ENCODE measurements around the gene PSME3IP1.

PSME3IP1 gene

DNA sequence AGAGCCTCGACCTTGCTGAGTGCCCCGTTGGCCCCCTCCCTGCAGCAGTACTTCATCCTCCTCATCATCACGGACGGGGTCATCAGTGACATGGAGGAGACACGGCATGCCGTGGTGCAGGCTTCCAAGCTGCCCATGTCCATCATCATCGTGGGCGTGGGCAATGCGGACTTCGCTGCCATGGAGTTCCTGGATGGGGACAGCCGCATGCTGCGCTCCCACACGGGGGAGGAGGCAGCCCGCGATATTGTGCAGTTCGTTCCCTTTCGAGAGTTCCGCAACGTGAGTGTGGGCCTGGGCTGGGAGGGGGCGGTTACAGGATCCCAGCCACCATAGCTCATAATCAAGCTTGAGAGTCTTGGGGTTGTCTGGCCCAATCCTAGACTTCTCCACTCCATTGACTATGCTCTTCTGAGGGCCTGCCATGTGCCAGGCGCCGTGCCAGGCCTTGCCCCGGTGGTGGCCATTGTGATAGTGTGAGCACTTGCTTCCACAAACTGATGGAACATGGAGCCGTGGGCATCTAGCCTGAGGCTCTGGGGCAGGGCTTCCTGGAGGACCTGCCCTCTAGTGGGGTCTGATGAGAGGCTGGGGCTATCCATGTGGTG, 39.7 kb downstream of the PSME3IP1 start:
- DNase-seq (ENCODE audit: low read depth): no peak
- TF ChIP-seq, protein P1, sequence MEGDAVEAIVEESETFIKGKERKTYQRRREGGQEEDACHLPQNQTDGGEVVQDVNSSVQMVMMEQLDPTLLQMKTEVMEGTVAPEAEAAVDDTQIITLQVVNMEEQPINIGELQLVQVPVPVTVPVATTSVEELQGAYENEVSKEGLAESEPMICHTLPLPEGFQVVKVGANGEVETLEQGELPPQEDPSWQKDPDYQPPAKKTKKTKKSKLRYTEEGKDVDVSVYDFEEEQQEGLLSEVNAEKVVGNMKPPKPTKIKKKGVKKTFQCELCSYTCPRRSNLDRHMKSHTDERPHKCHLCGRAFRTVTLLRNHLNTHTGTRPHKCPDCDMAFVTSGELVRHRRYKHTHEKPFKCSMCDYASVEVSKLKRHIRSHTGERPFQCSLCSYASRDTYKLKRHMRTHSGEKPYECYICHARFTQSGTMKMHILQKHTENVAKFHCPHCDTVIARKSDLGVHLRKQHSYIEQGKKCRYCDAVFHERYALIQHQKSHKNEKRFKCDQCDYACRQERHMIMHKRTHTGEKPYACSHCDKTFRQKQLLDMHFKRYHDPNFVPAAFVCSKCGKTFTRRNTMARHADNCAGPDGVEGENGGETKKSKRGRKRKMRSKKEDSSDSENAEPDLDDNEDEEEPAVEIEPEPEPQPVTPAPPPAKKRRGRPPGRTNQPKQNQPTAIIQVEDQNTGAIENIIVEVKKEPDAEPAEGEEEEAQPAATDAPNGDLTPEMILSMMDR (conservative IDR thresholded peaks at IDR 0.05; ENCODE audit: low read depth, low read length): no peak
- no peak overlapping the region for H3K4me3 ChIP-seq (ENCODE audit: low read depth, low read length)

DNA sequence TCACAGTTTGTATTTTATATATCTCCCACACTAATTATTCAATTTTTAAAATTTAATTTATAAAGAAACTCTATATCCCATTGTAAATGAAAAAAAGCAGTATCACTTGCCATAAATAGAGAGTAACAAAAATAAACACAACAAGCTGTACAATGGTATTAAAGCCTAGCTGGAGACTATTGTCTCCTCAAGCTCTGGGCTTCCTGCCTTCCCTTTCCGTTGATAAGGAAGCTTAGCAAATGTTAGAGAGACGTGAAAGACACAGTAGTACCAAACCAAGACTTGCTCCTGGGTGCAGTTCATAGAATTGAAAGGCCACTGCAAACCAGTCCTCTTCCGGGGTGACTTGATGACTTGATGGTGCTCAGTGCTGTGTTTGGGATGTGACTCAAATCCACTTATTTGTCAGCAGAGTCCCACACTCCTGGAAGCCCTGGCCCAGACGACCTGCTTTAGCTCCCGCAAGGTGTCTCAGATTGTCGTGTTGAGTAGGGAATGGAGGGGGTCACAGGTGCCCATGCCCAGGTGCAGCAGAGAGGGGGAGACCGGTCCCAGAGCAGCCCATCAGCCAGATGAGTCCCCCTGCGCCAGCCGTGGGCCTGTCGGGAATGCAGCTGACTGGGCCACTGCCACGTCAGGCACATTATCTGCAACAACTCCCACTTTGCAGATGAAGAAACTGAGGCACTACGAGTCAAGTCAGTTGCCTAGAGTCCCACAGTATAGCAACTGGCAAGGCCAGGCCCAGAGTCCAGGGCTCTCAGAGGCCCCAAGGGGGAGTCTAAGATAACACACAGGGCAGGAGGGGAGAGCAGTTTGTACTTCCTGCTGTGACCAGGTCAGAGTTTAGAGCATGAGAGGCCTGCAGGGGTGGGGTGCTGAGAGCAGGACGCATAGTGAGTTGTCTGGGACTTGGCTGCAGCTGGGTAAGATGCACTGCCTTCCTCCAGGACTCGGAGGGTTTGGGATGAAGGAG, 40.5 kb downstream of the PSME3IP1 start:
- TF ChIP-seq, protein P1 (conservative IDR thresholded peaks at IDR 0.05; ENCODE audit: low read depth, low read length): no peak
- no peak overlapping the region for H3K4me3 ChIP-seq (ENCODE audit: low read depth, low read length)
- DNase-seq (ENCODE audit: low read depth): no peak

DNA sequence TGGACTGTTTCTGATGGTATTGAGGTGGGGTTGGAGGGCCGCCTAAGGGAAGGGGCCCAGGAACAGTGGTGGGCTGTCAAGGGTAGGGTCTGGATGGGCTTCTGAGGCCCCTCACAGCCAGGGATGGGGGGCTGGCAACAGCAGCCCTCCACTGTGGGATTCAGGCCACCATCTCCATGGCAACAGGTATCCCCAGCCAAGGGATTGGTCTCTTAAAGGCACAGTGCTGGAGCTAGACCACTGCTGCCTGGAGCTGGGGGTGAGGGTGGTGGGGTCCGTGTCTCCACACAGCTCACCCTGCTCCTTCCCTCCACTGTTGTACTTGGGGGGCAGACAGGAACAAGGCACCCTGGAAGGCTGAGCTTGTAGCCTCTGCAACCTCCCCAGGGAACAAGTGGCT, 41.8 kb downstream of the PSME3IP1 start:
- no peak for DNase-seq (ENCODE audit: low read depth)
- TF ChIP-seq, protein P1 (conservative IDR thresholded peaks at IDR 0.05; ENCODE audit: low read depth, low read length): no peak
- H3K4me3 ChIP-seq (ENCODE audit: low read depth, low read length): no peak overlapping the region

DNA sequence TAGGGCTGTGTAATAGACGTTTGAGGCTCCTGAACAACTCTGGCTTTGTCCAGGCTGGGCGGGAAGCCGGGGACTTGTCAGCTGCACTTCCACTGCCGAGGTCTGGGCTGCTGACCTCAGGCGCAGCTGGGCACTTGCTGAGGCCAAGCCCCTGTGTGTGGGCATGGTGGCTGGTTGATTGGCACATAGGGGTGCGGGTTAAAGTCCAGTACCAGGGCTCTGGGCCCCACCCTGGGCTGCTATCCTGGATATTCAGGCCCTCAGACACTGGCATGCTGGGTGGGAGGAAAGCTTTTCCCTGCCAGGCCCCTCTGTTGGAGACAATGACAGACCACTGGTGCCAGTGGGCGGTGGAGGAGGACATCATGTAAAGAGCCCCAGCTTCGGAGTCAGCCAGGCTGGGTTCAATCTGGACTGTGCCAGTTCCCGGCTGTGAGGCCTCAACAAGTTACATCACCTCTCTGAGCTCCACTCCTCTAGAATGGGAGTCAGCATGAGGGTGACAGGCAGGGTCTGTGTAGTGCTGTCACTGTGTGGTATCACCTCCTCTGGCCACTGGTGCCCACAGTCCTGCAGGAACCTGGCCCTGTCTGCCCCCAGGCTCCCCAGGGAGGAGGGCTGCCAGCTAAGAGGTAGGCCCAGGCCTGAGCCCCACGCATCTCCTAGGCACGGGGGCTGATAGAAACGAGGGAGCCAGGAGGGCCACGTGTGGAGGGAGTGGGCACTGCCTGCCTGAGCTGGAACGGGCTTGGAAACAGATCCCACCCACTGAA, 42.5 kb downstream of the PSME3IP1 start:
- no peak overlapping the region for H3K4me3 ChIP-seq (ENCODE audit: low read depth, low read length)
- TF ChIP-seq, protein P1 (conservative IDR thresholded peaks at IDR 0.05; ENCODE audit: low read depth, low read length): no peak
- DNase-seq (ENCODE audit: low read depth): no peak

DNA sequence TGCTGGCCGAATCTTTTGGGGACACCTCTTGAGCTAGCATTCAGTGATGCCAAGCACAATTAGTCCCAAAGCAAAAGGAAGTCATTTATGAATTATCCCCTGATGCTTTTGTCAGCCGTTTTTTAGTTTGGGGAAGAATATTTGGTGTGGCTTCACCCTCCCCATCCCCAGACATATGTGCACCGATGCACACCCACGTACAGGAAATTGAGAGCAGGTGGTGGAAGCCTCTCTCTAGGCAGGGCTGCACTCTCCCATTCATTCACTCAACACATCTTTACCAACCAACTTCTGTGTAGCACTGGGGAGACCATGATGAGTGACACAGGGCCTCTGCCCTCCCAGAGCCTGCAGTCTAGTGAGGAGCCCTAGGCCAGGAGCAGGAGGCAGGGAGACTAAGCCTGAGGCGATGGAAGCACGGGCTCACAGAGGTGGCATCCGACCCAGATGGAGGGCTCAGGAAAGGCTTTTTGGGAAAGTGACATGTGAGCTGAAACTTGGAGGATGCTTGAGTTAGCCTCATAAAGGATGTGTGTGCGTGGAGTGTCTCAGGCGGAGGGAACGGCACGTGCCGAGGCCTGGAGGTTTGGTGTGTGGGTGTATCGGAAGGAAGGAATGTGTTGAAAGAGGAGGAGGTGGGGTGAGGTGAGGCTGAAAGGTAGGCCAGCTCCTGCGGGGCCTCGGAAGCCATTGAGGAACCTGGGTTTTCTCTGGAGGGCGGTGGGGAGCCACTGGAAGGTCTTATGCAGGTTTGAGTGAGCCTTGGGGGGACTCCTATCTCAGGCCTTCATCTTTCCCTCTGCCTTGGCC, 43.8 kb downstream of the PSME3IP1 start:
- no peak for DNase-seq (ENCODE audit: low read depth)
- no peak overlapping the region for H3K4me3 ChIP-seq (ENCODE audit: low read depth, low read length)

More for the DNA sequence above, 43.8 kb downstream of the PSME3IP1 start:
- TF ChIP-seq, protein P1 (conservative IDR thresholded peaks at IDR 0.05; ENCODE audit: low read depth, low read length): no peak

Data from choroid plexus epithelial cell (primary cell).